Chondrocyte (in vitro differentiated cells): ENCODE measurements around the gene MEIS2. TPM values are rescaled to one million over a fixed set of nuclear protein-coding genes. Genes with fewer than 3 reads are reported as not detected.

Experiments
- DNase-seq: peaks from one replicate; pipeline ENCODE4 v3.0.0; 2021; ENCODE audit warnings: mixed read lengths, low spot score
- H3K27ac Mint-ChIP-seq: one replicate; pipeline ENCODE4 v1.8.0; 2021; ENCODE audit warnings: mild to moderate bottlenecking, moderate library complexity, mixed read lengths; ENCODE audit not compliant: unreplicated experiment
- H3K27me3 Mint-ChIP-seq: 2 replicates; pipeline ENCODE4 v1.8.0; 2021; ENCODE audit warnings: low read depth, mixed read lengths
- H3K36me3 Mint-ChIP-seq: 2 replicates; pipeline ENCODE4 v1.8.0; 2021; ENCODE audit warnings: low read depth, mixed read lengths
- H3K4me1 Mint-ChIP-seq: 2 replicates; pipeline ENCODE4 v1.8.0; 2021; ENCODE audit warnings: low read depth, mild to moderate bottlenecking, mixed read lengths
- H3K4me3 Mint-ChIP-seq: one replicate; pipeline ENCODE4 v1.8.0; 2021; ENCODE audit warnings: mild to moderate bottlenecking, moderate library complexity, mixed read lengths; ENCODE audit not compliant: unreplicated experiment
- H3K9me3 Mint-ChIP-seq: 2 replicates; pipeline ENCODE4 v1.8.0; 2021; ENCODE audit warnings: low read depth, mixed read lengths
- total RNA-seq: library from RNA; stranded (reverse); gene quantifications from 3 replicates; pipeline ENCODE4 v1.2.1, GENCODE V29; 2021
- TF ChIP-seq, protein P1 (sequence below): fragments of 200-600 bp; sonication (generic); IDR thresholded peaks from 2 replicates; pipeline ENCODE4 v1.5.0; 2021; ENCODE audit warnings: antibody characterized with exemption, mild to moderate bottlenecking, moderate library complexity

MEIS2 gene
- total RNA-seq, 1 donor from 2014 or later = 28.3 TPM

DNA sequence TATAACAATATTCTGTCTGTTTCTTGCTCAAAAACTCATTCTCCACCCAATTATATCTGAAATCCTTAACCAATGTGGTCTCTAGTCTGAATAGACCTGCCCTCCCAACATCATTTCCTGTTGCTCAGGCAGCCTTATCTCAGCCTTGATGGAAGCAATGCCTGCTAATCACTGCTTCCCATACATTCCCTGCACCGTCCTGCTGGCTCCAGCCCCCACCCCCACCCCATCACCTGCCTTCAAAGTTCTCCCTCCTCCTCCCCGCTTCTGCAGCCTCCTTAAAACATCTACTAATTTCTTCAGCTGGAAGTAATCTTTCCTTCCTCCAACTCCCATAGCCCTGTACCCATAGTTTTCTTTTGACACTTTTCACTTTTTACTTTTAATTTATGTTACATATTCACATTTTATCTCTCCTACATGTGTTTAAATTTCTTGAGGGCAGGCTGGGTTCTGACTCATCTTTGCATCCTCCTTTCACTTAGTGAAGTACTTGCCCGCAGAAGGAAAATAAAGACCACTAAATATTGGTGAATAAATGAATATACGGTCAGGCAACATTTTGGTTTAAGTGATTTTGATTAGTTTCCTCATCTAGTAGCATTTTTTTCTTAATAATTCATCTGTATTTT lies 98.2 kb downstream of the MEIS2 start:
- no peaks in the 10 kb centered on the region for H3K9me3 Mint-ChIP-seq
- no peak overlapping the region for H3K27ac Mint-ChIP-seq

GRCh38 chr15:37001417-37001816 lies 98.9 kb downstream of the MEIS2 start:
- peaks cover 26% of the 10 kb centered on the region for H3K36me3 Mint-ChIP-seq
- H3K27me3 Mint-ChIP-seq = no peaks in the 10 kb centered on the region

More for the DNA sequence above, 98.2 kb downstream of the MEIS2 start:
- Mint-ChIP-seq H3K4me3 (no peak overlapping the region), H3K27me3 (no peaks in the 10 kb centered on the region), H3K4me1 (peaks cover 4% of the 10 kb centered on the region), H3K36me3 (peaks cover 26% of the 10 kb centered on the region)
- TF ChIP-seq, protein P1, sequence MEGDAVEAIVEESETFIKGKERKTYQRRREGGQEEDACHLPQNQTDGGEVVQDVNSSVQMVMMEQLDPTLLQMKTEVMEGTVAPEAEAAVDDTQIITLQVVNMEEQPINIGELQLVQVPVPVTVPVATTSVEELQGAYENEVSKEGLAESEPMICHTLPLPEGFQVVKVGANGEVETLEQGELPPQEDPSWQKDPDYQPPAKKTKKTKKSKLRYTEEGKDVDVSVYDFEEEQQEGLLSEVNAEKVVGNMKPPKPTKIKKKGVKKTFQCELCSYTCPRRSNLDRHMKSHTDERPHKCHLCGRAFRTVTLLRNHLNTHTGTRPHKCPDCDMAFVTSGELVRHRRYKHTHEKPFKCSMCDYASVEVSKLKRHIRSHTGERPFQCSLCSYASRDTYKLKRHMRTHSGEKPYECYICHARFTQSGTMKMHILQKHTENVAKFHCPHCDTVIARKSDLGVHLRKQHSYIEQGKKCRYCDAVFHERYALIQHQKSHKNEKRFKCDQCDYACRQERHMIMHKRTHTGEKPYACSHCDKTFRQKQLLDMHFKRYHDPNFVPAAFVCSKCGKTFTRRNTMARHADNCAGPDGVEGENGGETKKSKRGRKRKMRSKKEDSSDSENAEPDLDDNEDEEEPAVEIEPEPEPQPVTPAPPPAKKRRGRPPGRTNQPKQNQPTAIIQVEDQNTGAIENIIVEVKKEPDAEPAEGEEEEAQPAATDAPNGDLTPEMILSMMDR = no peak
- no peak for DNase-seq

DNA sequence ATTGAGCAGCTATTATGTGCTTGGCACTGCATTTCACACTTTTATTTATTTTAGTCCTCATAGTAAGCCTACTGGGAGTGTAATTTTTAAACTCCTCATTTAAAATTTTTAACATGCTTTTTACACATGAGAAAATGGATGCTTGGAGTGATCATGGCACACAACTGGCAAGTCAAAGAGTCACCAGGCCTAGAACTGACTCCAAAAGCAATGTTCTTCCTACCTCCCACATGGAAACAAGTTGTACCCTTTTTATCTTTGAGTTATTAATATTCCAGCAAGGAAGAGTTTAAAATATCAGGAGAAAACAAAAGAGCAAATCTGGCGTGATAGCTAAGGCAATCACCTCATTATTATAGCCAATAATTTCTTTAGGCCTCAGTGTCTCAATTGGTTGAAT lies 100.6 kb downstream of the MEIS2 start:
- Mint-ChIP-seq H3K27me3 (no peaks in the 10 kb centered on the region), H3K4me1 (peaks cover 8% of the 10 kb centered on the region), H3K9me3 (no peaks in the 10 kb centered on the region), H3K36me3 (peaks cover 17% of the 10 kb centered on the region), H3K27ac (no peak overlapping the region), H3K4me3 (no peak overlapping the region)
- no peak for DNase-seq
- TF ChIP-seq, protein P1 = no peak

More at GRCh38 chr15:37001417-37001816, 98.9 kb downstream of the MEIS2 start:
- no peak overlapping the region for H3K27ac Mint-ChIP-seq
- H3K4me1 Mint-ChIP-seq = peaks cover 4% of the 10 kb centered on the region
- no peak for DNase-seq
- TF ChIP-seq, protein P1 = no peak
- no peak overlapping the region for H3K4me3 Mint-ChIP-seq
- no peaks in the 10 kb centered on the region for H3K9me3 Mint-ChIP-seq

DNA sequence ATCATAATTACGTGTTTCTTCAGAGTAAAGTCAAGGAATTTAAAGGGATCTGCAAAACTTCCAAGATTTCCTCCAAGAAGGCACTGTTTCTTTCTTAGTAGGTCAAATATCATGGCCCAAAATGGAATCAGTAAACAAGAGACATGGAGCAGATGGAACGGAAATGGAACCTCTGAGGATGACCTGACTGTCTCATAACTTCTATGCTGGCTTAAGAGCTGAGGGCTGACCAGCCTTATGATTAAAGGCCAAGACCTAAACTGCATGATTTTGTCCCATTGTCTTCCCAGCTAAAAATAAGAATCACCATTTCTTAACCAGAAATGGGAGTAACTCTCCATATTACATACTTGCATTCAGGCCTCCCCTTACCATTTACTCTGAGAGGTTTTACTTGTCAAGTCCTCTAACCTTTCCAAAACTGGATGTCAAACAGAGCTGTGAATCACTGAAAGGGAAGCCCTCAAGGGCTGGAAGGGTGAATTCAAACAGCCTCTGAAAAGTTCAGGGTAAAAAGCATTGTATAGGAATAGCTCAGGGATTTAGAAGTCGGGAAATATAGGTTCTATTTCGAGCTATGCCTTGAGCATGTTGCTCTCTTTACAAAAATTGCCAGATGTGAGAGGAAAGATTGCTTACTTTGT lies 103.7 kb downstream of the MEIS2 start:
- TF ChIP-seq, protein P1 = no peak
- H3K36me3 Mint-ChIP-seq = peaks cover 3% of the 10 kb centered on the region
- peaks cover 9% of the 10 kb centered on the region for H3K4me1 Mint-ChIP-seq
- DNase-seq = no peak
- H3K4me3 Mint-ChIP-seq = no peak overlapping the region
- H3K27ac Mint-ChIP-seq = no peak overlapping the region
- H3K27me3 Mint-ChIP-seq = no peaks in the 10 kb centered on the region
- H3K9me3 Mint-ChIP-seq = no peaks in the 10 kb centered on the region

GRCh38 chr15:36996121-36996520 lies 104.2 kb downstream of the MEIS2 start:
- peaks cover 3% of the 10 kb centered on the region for H3K36me3 Mint-ChIP-seq

More at GRCh38 chr15:36996121-36996520, 104.2 kb downstream of the MEIS2 start:
- Mint-ChIP-seq H3K27me3 (no peaks in the 10 kb centered on the region), H3K27ac (no peak overlapping the region), H3K9me3 (no peaks in the 10 kb centered on the region), H3K4me3 (no peak overlapping the region), H3K4me1 (peaks cover 9% of the 10 kb centered on the region)
- TF ChIP-seq, protein P1 = no peak
- no peak for DNase-seq
